Right lobe of liver (tissue), 6 donors: Measurements from ENCODE around the gene SMARCD1. TPM values are rescaled to one million over a fixed set of nuclear protein-coding genes. Genes with fewer than 3 reads are reported as not detected.
A peak's percentile ranks its signal among the peaks of the same experiment; 100 is the strongest.

Source experiments
- ATAC-seq, 4 donors: fragments of 200-7000 bp; cut with Tn5 transposase; one replicate each; pipeline ENCODE4 v1.9.1; 2020; ENCODE audit warnings: mild to moderate bottlenecking in 4 of 4, moderate library complexity in 4 of 4
- DNase-seq, 3 donors: peaks; one replicate each; pipeline ENCODE4 v3.0.0-alpha.2; 2020
- H3K27ac ChIP-seq, 3 donors: fragments of 200-600 bp; one replicate each; pipeline ENCODE4 v1.8.0; 2022
- H3K27me3 ChIP-seq, 2 donors: fragments of 200-600 bp; one replicate each; pipeline ENCODE4 v1.8.0; 2022
- H3K36me3 ChIP-seq, 4 donors: fragments of 200-600 bp; sonication (generic) in 1 of 4; one replicate each; pipeline versions ENCODE4 v1.5.1 to v1.8.0; 2017 to 2022; ENCODE audit warnings: control low read depth in 1 of 4
- H3K4me1 ChIP-seq, 4 donors: fragments of 200-600 bp; sonication (generic) in 1 of 4; one replicate each; pipeline versions ENCODE4 v1.5.1 to v1.8.0; 2017 to 2022; ENCODE audit warnings: control low read depth in 1 of 4
- H3K4me3 ChIP-seq, 3 donors: fragments of 200-600 bp; one replicate each; pipeline ENCODE4 v1.8.0; 2022
- H3K9me3 ChIP-seq, 4 donors: fragments of 200-600 bp; sonication (generic) in 1 of 4; one replicate each; pipeline versions ENCODE4 v1.5.1 to v1.8.0; 2017 to 2022; ENCODE audit warnings: control low read depth in 1 of 4
- CTCF ChIP-seq, 4 donors: fragments of 200-600 bp in 3 of 4; fragments of 450-650 bp in 1 of 4; IDR thresholded peaks; one replicate each; pipeline versions ENCODE4 v1.5.1 to v1.8.0; 2016 to 2022; ENCODE audit warnings: antibody characterized with exemption in 4 of 4, mild to moderate bottlenecking in 2 of 4
- POLR2A ChIP-seq: fragments of 450-650 bp; IDR thresholded peaks from one replicate; pipeline ENCODE4 v1.6.1; 2017; ENCODE audit warnings: antibody characterized with exemption, mild to moderate bottlenecking
- WGBS: methylation state at CpG from one replicate; pipeline ENCODE4 v1.1.6; 2018; ENCODE audit warnings: low coverage, low lambda C conversion rate; ENCODE audit not compliant: insufficient coverage; ENCODE audit errors: missing lambda C conversion rate; 5-methylcytosine and 5-hydroxymethylcytosine counted together
- intact Hi-C, 2 donors: fragments of 100-400 bp; cut with DNase I; formaldehyde crosslinking; loops; one replicate each; pipeline versions ENCODE4 v1.11.2 to v1.14.1; 2022
- total RNA-seq, 6 experiments: library from RNA; depleted of rRNA in 2 of 6; stranded (reverse); fragments of >200 nt in 2 of 6; fragmentation: NEBNext Ultra II Directional in 3 of 6; extraction: Animal tissue kit (Norgen Biotek cat#: 25700) in 3 of 6; gene quantifications; one replicate each; pipeline versions ENCODE4 v1.1.0 to v1.2.4, GENCODE V29; 2016 to 2023
- donor health status: DM: no; HTN: yes; CAD: no.
- donor health status: DM: no; HTN: no; CAD: no.
- donor health status: DM: no; HTN: no; CAD: no.
- donor health status: DM: no; HTN: yes; CAD: no.
- donor health status: DM: no; HTN: yes; CAD: no.

SMARCD1 gene
- total RNA-seq, 6 experiments from 2014 or later: 13.3 to 35.0 (median 16.4) TPM

DNA sequence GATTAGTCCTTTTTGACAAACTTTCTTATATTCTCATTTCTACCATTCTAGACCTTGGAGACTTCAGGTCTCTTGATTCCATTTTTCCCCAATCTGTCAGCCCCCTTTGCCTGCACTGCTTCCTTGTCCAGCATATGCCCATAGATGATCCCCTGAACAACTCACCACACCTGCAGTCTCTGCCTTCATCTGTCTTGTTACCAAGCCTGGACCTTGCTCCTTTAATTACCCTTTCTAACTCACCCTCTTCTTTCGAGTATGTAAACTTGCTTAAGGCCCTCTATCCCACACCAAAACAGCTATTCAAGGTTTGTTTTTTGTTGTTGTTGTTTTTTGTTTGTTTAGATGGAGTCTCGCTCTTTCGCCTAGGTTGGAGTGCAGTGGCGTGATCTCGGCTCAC lies 36.5 kb downstream of the SMARCD1 start:
- no peak overlapping the region for H3K4me3 ChIP-seq
- DNase-seq (no peak), ATAC-seq (no peak)
- H3K27ac ChIP-seq: no peak overlapping the region
- H3K4me1 ChIP-seq: no peaks in the 10 kb centered on the region
- intact Hi-C loops: no loop called here
- H3K27me3 ChIP-seq: no peaks in the 10 kb centered on the region
- 81% methylated on average over 5 of the region's 5 CpGs for WGBS
- peaks cover 0 to 27% (median 8%) of the 10 kb centered on the region in 4 donors for H3K36me3 ChIP-seq
- TF ChIP-seq POLR2A (no peak), CTCF (IDR thresholded peaks at IDR 0.05) (no peak)
- no peaks in the 10 kb centered on the region for H3K9me3 ChIP-seq

DNA sequence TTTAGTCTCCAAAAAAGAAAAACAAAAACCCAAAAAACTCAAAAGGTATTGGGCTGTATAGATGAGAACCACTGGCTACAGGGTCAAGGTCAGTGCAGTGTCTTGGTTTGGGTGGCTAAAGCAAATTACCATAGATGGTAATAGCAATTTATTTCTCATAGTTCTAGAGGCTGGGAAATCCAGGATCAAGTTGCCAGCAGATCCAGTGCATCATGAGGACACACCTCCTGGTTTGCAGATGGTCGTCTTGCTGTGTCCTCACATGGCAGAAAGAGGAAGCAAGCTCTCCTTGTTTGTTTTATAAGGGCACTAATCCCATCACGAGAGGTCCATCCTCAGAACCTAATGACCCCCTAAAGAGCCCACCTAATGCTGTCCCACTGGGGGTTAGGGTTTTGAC lies 38.1 kb downstream of the SMARCD1 start:
- intact Hi-C loops: no loop called here
- WGBS: no CpG with 5 or more reads among the region's 2 CpGs
- DNase-seq: no peak
- Histone ChIP-seq H3K27ac (no peak overlapping the region), H3K27me3 (no peaks in the 10 kb centered on the region), H3K36me3 (peaks cover 0 to 32% (median 8%) of the 10 kb centered on the region in 4 donors), H3K9me3 (no peaks in the 10 kb centered on the region), H3K4me3 (no peak overlapping the region), H3K4me1 (no peaks in the 10 kb centered on the region)
- no peak for ATAC-seq
- no peak for TF ChIP-seq POLR2A
- no peak for TF ChIP-seq CTCF (IDR thresholded peaks at IDR 0.05)

DNA sequence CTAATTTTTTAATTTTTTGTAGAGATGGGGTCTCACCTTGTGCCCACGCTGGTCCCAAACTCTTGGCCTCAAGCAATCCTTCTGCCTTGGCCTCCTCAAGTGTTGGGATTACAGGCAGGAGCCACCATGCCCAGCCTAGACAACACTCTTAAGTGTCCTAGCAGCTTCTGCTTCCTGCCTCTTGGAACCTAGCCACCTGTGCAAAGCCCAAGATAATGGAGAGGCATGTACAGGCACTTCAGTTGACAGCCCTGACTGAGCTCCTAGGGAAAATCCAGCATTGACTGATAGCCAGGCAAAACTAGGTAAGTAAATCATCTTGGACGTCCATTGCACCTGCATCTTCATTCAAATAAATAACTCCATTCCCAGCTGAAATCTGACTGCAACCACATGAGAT lies 42.4 kb downstream of the SMARCD1 start:
- WGBS: no CpG with 5 or more reads among the region's 2 CpGs
- H3K4me3 ChIP-seq: no peak overlapping the region
- intact Hi-C loops: no loop called here
- TF ChIP-seq CTCF (IDR thresholded peaks at IDR 0.05) (no peak), POLR2A (no peak)
- ATAC-seq (peak in 1 of 4 donors; percentile 24), DNase-seq (no peak)
- H3K27ac ChIP-seq: no peak overlapping the region
- H3K27me3 ChIP-seq: no peaks in the 10 kb centered on the region
- H3K9me3 ChIP-seq: no peaks in the 10 kb centered on the region
- H3K36me3 ChIP-seq: peaks cover 0 to 33% (median 9%) of the 10 kb centered on the region in 4 donors
- H3K4me1 ChIP-seq: no peaks in the 10 kb centered on the region

GRCh38 chr12:50129290-50129689 lies 44.1 kb downstream of the SMARCD1 start:
- TF ChIP-seq POLR2A: no peak
- no peak for TF ChIP-seq CTCF (IDR thresholded peaks at IDR 0.05)
- DNase-seq: no peak
- Histone ChIP-seq H3K36me3 (peaks cover 0 to 25% (median 9%) of the 10 kb centered on the region in 4 donors), H3K4me1 (no peaks in the 10 kb centered on the region), H3K9me3 (no peaks in the 10 kb centered on the region), H3K27me3 (no peaks in the 10 kb centered on the region), H3K4me3 (no peak overlapping the region), H3K27ac (no peak overlapping the region)
- intact Hi-C loops: no loop called here
- ATAC-seq: no peak
- WGBS: 60% methylated on average over 1 of the region's 4 CpGs
